ENCODE measurements around the gene MYO1H. TPM values are rescaled to one million over a fixed set of nuclear protein-coding genes. Genes with fewer than 3 reads are reported as not detected.

The MYO1H gene
- total RNA-seq, 2 donors from 2014 or later = not detected

DNA sequence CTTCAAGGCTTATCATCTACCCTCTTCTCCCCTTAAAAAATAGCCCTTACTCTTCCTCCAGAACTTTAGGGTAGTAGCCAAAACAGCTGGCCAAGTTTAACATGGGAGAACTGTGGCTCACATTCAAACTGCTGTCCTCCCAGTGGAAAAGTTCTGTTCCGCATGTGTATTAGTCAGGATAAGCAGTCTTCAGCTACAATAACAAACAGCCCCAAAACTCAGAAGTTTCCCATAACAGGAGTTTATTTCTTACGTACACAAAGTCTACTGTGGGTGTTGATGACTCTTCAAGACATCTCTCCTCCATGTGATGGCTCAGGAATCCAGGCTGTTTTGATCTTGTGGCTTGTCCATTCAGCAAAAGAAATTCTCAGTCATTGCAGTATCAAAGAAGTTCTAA lies 35.5 kb downstream of the MYO1H start:
- DNase-seq (ENCODE audit: low spot score) (no peak), ATAC-seq (ENCODE audit: insufficient number of reproducible peaks, low FRiP score, low read depth) (no peak)
- Histone ChIP-seq H3K4me3 (no peak overlapping the region), H3K27me3 (replicated peaks; ENCODE audit: insufficient read depth) (no peaks in the 10 kb centered on the region), H3K9me3 (no peaks in the 10 kb centered on the region), H3K36me3 (no peaks in the 10 kb centered on the region), H3K4me1 (ENCODE audit: control insufficient read depth in 1 of 2, low read depth in 2 of 2) (no peaks in the 10 kb centered on the region), H3K27ac (no peak overlapping the region)
- TF ChIP-seq, protein P1, sequence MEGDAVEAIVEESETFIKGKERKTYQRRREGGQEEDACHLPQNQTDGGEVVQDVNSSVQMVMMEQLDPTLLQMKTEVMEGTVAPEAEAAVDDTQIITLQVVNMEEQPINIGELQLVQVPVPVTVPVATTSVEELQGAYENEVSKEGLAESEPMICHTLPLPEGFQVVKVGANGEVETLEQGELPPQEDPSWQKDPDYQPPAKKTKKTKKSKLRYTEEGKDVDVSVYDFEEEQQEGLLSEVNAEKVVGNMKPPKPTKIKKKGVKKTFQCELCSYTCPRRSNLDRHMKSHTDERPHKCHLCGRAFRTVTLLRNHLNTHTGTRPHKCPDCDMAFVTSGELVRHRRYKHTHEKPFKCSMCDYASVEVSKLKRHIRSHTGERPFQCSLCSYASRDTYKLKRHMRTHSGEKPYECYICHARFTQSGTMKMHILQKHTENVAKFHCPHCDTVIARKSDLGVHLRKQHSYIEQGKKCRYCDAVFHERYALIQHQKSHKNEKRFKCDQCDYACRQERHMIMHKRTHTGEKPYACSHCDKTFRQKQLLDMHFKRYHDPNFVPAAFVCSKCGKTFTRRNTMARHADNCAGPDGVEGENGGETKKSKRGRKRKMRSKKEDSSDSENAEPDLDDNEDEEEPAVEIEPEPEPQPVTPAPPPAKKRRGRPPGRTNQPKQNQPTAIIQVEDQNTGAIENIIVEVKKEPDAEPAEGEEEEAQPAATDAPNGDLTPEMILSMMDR (IDR thresholded peaks at IDR 0.05) = no peak

DNA sequence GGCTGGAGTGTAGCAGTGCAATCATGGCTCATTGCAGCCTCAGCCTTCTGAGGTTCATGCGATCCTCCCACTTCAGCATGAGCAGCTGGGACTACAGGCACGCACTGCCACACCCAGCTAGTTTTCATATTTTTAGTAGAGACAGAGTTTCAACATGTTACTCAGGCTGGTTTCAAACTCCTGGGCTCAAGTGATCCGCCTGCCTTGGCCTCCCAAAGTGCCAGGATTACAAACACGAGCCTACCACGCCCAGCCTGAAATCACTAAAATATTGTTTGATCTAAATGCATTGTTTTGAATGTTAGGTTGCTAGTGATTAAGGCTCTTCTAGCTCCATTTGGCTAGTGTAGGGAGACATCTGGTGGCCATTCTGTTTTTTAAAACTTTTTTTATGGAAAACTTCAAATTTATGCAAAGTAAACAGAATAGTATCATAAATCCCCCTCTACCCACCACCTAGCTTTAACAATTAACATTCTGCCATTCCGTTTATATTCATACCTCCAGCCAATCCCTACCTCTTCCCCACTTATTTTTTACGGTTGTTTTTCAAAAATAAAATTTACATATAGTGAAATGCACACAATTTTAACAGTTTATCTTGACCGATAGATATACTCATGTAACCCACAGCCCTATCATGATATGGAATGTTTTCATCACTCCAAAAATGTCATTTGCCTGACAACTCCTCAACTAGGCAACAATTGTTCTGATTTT lies 37.8 kb downstream of the MYO1H start:
- H3K4me1 ChIP-seq (ENCODE audit: control insufficient read depth in 1 of 2, low read depth in 2 of 2) = no peaks in the 10 kb centered on the region
- no peak for DNase-seq (ENCODE audit: low spot score)
- H3K4me3 ChIP-seq = no peak overlapping the region
- H3K27ac ChIP-seq = no peak overlapping the region
- H3K9me3 ChIP-seq = no peaks in the 10 kb centered on the region
- ATAC-seq (ENCODE audit: insufficient number of reproducible peaks, low FRiP score, low read depth) = no peak
- TF ChIP-seq, protein P1 (IDR thresholded peaks at IDR 0.05) = no peak
- no peaks in the 10 kb centered on the region for H3K27me3 ChIP-seq (replicated peaks; ENCODE audit: insufficient read depth)
- no peaks in the 10 kb centered on the region for H3K36me3 ChIP-seq

DNA sequence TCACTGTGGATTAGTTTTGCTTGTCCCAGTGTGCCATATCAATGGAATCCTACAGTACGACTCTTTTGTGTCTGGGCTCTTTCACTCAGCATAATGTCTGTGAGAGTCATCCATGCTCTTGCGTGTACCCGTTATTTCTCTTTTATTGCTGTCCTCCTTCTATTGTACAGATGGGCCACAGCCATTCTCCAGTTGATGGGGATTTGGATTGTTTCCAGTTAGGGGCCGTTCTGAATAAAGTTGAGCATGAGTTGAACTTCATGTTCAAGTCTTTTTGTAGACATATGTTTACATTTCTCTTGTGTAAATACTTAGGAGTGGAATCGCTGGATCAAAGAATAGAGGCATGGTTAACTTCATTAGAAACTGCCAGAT lies 38.3 kb downstream of the MYO1H start:
- Histone ChIP-seq H3K27me3 (replicated peaks; ENCODE audit: insufficient read depth) (no peaks in the 10 kb centered on the region), H3K4me3 (no peak overlapping the region), H3K36me3 (no peaks in the 10 kb centered on the region), H3K9me3 (no peaks in the 10 kb centered on the region), H3K27ac (no peak overlapping the region), H3K4me1 (ENCODE audit: control insufficient read depth in 1 of 2, low read depth in 2 of 2) (no peaks in the 10 kb centered on the region)
- TF ChIP-seq, protein P1 (IDR thresholded peaks at IDR 0.05) = no peak
- ATAC-seq (ENCODE audit: insufficient number of reproducible peaks, low FRiP score, low read depth) (no peak), DNase-seq (ENCODE audit: low spot score) (no peak)

DNA sequence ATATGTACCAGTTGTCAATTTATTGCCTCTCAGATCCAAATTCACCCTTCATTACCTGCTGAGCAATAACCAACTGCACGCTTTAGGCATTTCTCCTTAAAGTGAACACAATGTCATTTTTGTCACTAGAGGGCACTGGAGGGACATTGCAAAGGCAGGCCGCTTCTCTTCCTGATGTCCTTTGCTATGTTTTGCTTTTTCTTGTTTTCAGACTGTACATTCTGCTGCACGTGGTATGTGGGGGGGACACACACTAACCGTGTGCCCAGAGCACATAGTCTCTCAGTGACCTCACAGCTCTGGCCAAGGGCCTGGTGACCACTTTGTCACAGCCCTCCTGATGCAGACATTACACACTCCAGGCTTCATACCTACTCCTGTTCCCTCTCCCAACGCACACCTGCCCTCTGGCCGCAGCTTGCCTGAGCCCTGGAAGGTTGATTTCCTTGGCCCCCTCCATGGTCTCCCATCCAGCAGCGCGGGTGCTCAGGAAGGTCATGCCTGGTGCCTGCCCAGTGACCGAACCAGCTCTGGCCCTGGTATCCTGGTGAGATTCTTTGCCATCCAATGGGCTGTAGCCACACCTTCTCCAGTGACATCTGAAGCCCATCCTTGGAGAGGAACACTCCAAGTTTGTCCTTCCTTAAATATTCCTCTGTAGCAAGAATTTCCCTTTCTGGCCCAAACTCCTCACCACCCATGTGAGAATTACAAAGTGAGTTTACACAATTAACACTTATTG lies 39.9 kb downstream of the MYO1H start:
- ATAC-seq (ENCODE audit: insufficient number of reproducible peaks, low FRiP score, low read depth) (no peak), DNase-seq (ENCODE audit: low spot score) (no peak)
- H3K36me3 ChIP-seq = no peaks in the 10 kb centered on the region
- TF ChIP-seq, protein P1 (IDR thresholded peaks at IDR 0.05) = no peak
- H3K27ac ChIP-seq = no peak overlapping the region
- no peaks in the 10 kb centered on the region for H3K4me1 ChIP-seq (ENCODE audit: control insufficient read depth in 1 of 2, low read depth in 2 of 2)
- H3K27me3 ChIP-seq (replicated peaks; ENCODE audit: insufficient read depth) = no peaks in the 10 kb centered on the region
- no peaks in the 10 kb centered on the region for H3K9me3 ChIP-seq
- no peak overlapping the region for H3K4me3 ChIP-seq

DNA sequence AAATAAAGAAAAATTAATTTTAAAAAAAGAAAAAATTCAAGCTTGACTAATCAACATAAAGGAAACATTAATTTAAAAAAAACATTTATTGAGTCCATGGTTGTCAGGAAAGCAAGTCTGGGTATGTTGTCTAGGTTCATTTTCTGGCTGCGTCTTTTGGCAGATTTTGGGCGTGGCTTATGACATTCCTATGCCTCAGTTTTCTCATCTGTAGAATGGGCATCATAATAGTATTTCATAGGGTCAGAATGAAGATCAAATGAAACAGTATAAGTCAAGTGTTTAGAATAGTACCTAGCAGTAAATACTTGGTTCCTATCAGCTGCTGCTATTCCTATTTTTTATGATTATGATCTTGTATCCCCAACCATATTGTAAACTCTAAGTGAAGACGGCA lies 40.5 kb downstream of the MYO1H start:
- Histone ChIP-seq H3K9me3 (no peaks in the 10 kb centered on the region), H3K4me1 (ENCODE audit: control insufficient read depth in 1 of 2, low read depth in 2 of 2) (no peaks in the 10 kb centered on the region), H3K36me3 (no peaks in the 10 kb centered on the region), H3K27ac (no peak overlapping the region), H3K4me3 (no peak overlapping the region), H3K27me3 (replicated peaks; ENCODE audit: insufficient read depth) (no peaks in the 10 kb centered on the region)
- TF ChIP-seq, protein P1 (IDR thresholded peaks at IDR 0.05) = no peak
- no peak for DNase-seq (ENCODE audit: low spot score)
- ATAC-seq (ENCODE audit: insufficient number of reproducible peaks, low FRiP score, low read depth) = no peak

Data from thoracic aorta (tissue), 2 donors.